ENCODE results near the gene SORCS2.

SORCS2 gene

DNA sequence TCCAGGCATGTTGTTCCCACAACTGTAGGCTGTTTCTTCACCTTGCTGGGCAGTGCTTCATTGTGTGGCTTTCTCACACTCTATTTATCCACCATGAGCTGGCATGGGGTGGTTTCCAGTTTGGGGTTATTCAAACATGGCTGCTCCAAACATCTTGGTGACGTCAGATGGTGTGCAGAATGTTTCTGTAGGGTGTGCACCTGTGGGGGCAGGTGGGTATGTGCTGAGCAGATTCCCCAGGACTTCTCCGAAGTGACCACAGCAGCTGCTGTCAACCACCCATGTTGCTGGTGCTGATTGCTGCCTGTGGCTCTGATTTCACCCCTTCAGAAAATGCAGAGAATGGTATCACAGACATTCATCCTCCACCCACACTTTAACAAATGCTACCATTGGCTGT is 247.4 kb downstream of the SORCS2 start:
- H3K27ac ChIP-seq (ENCODE audit: insufficient read depth in 1 of 2, low read depth in 1 of 2, low read length in 2 of 2, poor library complexity in 1 of 2, severe bottlenecking in 2 of 2), result no peak overlapping the region
- DNase-seq, result no peak
- ChIA-PET CTCF (no interaction called here), POLR2A (no interaction called here)
- H3K36me3 ChIP-seq (ENCODE audit: control insufficient read depth in 4 of 4, insufficient read depth in 4 of 4, low read length in 3 of 4), result no peaks in the 10 kb centered on the region
- no peaks in the 10 kb centered on the region for H3K4me1 ChIP-seq (ENCODE audit: control extremely low read depth in 1 of 4, control insufficient read depth in 4 of 4, insufficient read depth in 4 of 4, low read length in 3 of 4)
- H3K4me3 ChIP-seq (ENCODE audit: control insufficient read depth in 1 of 7, extremely low read depth in 1 of 7, insufficient read depth in 4 of 7, low read depth in 2 of 7, low read length in 6 of 7), result no peak overlapping the region
- peaks cover 0 to 42% (median 0%) of the 10 kb centered on the region in 5 experiments for H3K27me3 ChIP-seq (replicated peaks in 2 of 5; ENCODE audit: control insufficient read depth in 4 of 5, insufficient read depth in 5 of 5, low read length in 4 of 5)
- WGBS (ENCODE audit: insufficient coverage), result 80% methylated on average over 1 of the region's 2 CpGs
- H3K9me3 ChIP-seq (ENCODE audit: control extremely low read depth in 1 of 5, control insufficient read depth in 4 of 5, insufficient read depth in 2 of 5, low read depth in 1 of 5, low read length in 4 of 5), result no peaks in the 10 kb centered on the region

DNA sequence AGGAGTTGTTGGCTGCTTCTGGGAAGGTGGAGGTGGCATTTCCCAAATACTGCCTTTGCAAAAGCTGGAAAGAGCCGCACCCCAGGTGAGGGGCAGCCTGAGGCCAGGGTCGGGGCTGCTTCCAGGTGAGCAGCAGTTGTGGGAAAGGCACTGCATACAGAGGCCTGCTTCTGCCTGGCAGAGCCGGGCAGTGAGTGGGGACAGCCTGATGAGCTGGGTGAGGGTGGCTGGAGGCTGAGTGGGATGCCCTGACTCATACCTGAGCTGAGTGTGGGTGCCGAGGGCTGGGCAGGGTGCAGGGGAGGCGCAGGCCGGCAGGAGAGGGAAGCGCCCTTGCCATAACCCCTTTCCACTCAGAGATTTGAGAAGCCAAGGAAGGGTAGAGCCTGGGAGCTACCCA is 248.9 kb downstream of the SORCS2 start:
- no peak for DNase-seq
- no peaks in the 10 kb centered on the region for H3K36me3 ChIP-seq (ENCODE audit: control insufficient read depth in 4 of 4, insufficient read depth in 4 of 4, low read length in 3 of 4)
- WGBS (ENCODE audit: insufficient coverage), result 81% methylated on average over 4 of the region's 7 CpGs
- H3K27me3 ChIP-seq (replicated peaks in 2 of 5; ENCODE audit: control insufficient read depth in 4 of 5, insufficient read depth in 5 of 5, low read length in 4 of 5), result peaks cover 0 to 47% (median 2%) of the 10 kb centered on the region in 5 experiments
- H3K4me3 ChIP-seq (ENCODE audit: control insufficient read depth in 1 of 7, extremely low read depth in 1 of 7, insufficient read depth in 4 of 7, low read depth in 2 of 7, low read length in 6 of 7), result no peak overlapping the region
- no peaks in the 10 kb centered on the region for H3K4me1 ChIP-seq (ENCODE audit: control extremely low read depth in 1 of 4, control insufficient read depth in 4 of 4, insufficient read depth in 4 of 4, low read length in 3 of 4)
- H3K9me3 ChIP-seq (ENCODE audit: control extremely low read depth in 1 of 5, control insufficient read depth in 4 of 5, insufficient read depth in 2 of 5, low read depth in 1 of 5, low read length in 4 of 5), result no peaks in the 10 kb centered on the region
- ChIA-PET POLR2A (no interaction called here), CTCF (no interaction called here)
- no peak overlapping the region for H3K27ac ChIP-seq (ENCODE audit: insufficient read depth in 1 of 2, low read depth in 1 of 2, low read length in 2 of 2, poor library complexity in 1 of 2, severe bottlenecking in 2 of 2)

DNA sequence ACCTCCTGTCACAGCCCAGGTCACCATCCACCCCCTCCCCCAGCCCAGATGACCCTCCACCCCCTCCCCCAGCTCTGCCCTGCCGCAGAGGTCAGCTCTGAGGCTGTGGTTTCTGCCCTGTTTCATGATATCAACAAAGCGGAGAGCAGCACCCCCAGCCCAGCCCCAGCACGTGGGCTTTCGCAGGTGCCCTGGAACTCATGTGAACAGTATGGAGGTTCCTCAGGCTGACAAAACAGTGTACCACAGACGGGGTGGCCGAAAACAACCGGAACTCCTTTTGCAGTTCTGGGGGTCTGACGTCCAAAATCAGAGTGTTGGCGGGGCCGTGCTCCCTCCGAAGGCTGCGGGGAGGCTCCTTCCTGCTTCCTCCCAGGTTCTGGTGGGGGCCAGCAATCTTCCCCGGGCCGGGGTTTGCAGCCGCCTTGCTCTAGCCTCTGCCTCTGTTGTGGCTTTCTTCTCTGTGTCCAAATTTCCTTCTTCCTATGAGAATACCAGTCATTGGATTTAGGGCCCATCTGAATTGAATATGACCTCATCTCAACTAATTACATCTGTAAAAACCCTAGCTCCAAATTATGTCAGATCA is 250.3 kb downstream of the SORCS2 start:
- ChIA-PET CTCF (no interaction called here), POLR2A (no interaction called here)
- DNase-seq, result peak in 2 of 3 donors; percentile 3 to 6
- Histone ChIP-seq H3K27me3 (replicated peaks in 2 of 5; ENCODE audit: control insufficient read depth in 4 of 5, insufficient read depth in 5 of 5, low read length in 4 of 5) (peaks cover 0 to 56% (median 2%) of the 10 kb centered on the region in 5 experiments), H3K4me3 (ENCODE audit: control insufficient read depth in 1 of 7, extremely low read depth in 1 of 7, insufficient read depth in 4 of 7, low read depth in 2 of 7, low read length in 6 of 7) (no peak overlapping the region), H3K9me3 (ENCODE audit: control extremely low read depth in 1 of 5, control insufficient read depth in 4 of 5, insufficient read depth in 2 of 5, low read depth in 1 of 5, low read length in 4 of 5) (no peaks in the 10 kb centered on the region), H3K4me1 (ENCODE audit: control extremely low read depth in 1 of 4, control insufficient read depth in 4 of 4, insufficient read depth in 4 of 4, low read length in 3 of 4) (no peaks in the 10 kb centered on the region), H3K27ac (ENCODE audit: insufficient read depth in 1 of 2, low read depth in 1 of 2, low read length in 2 of 2, poor library complexity in 1 of 2, severe bottlenecking in 2 of 2) (no peak overlapping the region), H3K36me3 (ENCODE audit: control insufficient read depth in 4 of 4, insufficient read depth in 4 of 4, low read length in 3 of 4) (no peaks in the 10 kb centered on the region)
- WGBS (ENCODE audit: insufficient coverage), result 39% methylated on average over 12 of the region's 15 CpGs

DNA sequence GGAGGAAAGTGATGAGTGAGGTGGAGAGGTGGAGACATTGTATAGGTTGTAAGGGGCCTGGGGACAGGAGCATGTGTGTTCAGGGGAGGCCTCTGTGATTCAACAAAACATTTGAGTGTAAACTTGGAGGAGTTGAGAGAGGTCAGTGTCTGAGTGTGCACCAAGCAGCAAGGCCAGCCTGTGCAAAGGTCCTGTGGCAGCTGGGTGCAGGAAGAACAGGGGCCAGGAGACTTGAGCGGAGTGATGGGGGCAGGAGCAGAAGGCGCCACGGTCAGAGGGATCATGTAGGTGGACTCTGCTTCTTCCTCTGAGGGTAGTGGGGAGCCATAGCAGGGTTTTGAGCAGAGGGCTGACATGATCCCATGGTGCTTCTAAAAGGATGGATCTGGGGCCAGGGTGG is 252.0 kb downstream of the SORCS2 start:
- Histone ChIP-seq H3K36me3 (ENCODE audit: control insufficient read depth in 4 of 4, insufficient read depth in 4 of 4, low read length in 3 of 4) (no peaks in the 10 kb centered on the region), H3K27me3 (replicated peaks in 2 of 5; ENCODE audit: control insufficient read depth in 4 of 5, insufficient read depth in 5 of 5, low read length in 4 of 5) (peaks cover 0 to 50% (median 2%) of the 10 kb centered on the region in 5 experiments), H3K27ac (ENCODE audit: insufficient read depth in 1 of 2, low read depth in 1 of 2, low read length in 2 of 2, poor library complexity in 1 of 2, severe bottlenecking in 2 of 2) (no peak overlapping the region), H3K4me1 (ENCODE audit: control extremely low read depth in 1 of 4, control insufficient read depth in 4 of 4, insufficient read depth in 4 of 4, low read length in 3 of 4) (no peaks in the 10 kb centered on the region), H3K9me3 (ENCODE audit: control extremely low read depth in 1 of 5, control insufficient read depth in 4 of 5, insufficient read depth in 2 of 5, low read depth in 1 of 5, low read length in 4 of 5) (no peaks in the 10 kb centered on the region), H3K4me3 (ENCODE audit: control insufficient read depth in 1 of 7, extremely low read depth in 1 of 7, insufficient read depth in 4 of 7, low read depth in 2 of 7, low read length in 6 of 7) (no peak overlapping the region)
- DNase-seq, result no peak
- 96% methylated on average over 3 of the region's 3 CpGs for WGBS (ENCODE audit: insufficient coverage)
- ChIA-PET CTCF (no interaction called here), POLR2A (no interaction called here)

DNA sequence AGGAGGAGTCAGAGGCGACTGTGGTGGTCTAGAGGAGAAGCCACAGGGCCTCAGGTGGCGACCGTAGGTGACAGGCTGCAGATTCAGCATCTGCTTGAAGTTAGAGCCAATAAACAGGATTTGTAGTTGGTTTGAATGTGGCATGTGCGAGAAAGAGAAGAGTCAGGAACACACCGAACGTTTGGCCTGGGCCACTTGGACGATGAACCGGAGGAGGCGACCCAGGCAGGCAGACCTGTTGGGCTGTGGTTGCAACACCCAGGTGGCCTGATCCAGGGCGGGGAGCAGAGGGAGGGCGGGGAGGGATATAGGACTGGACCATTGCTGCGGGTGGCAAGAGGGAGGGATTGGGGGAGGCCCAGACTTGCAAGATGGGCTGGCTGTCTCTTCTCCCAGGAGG is 252.4 kb downstream of the SORCS2 start:
- Histone ChIP-seq H3K27me3 (replicated peaks in 2 of 5; ENCODE audit: control insufficient read depth in 4 of 5, insufficient read depth in 5 of 5, low read length in 4 of 5) (peaks cover 0 to 50% (median 2%) of the 10 kb centered on the region in 5 experiments), H3K27ac (ENCODE audit: insufficient read depth in 1 of 2, low read depth in 1 of 2, low read length in 2 of 2, poor library complexity in 1 of 2, severe bottlenecking in 2 of 2) (no peak overlapping the region), H3K9me3 (ENCODE audit: control extremely low read depth in 1 of 5, control insufficient read depth in 4 of 5, insufficient read depth in 2 of 5, low read depth in 1 of 5, low read length in 4 of 5) (no peaks in the 10 kb centered on the region), H3K4me3 (ENCODE audit: control insufficient read depth in 1 of 7, extremely low read depth in 1 of 7, insufficient read depth in 4 of 7, low read depth in 2 of 7, low read length in 6 of 7) (no peak overlapping the region), H3K4me1 (ENCODE audit: control extremely low read depth in 1 of 4, control insufficient read depth in 4 of 4, insufficient read depth in 4 of 4, low read length in 3 of 4) (no peaks in the 10 kb centered on the region), H3K36me3 (ENCODE audit: control insufficient read depth in 4 of 4, insufficient read depth in 4 of 4, low read length in 3 of 4) (no peaks in the 10 kb centered on the region)
- DNase-seq, result no peak
- 86% methylated on average over 11 of the region's 12 CpGs for WGBS (ENCODE audit: insufficient coverage)
- CTCF ChIA-PET, result no interaction called here
- POLR2A ChIA-PET, result no interaction called here

DNA sequence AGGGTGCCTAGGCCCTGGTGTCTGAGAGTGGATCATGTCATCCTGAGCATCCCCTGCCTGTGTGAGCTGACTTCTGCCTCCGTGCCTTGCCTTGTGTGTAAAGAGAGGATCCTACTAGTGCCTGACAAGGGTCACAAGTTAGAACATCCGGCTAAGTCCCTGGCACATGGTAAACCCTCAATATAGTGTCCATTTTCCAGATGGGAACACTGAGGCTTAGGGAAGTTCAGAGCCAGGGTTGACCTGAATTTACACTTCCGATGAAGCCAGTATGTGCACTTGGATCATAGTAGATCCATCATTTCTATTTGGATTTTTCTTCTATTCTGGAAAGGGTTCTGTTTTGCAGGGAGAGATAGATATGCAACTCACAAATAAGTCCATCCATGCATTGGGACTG is 254.9 kb downstream of the SORCS2 start:
- H3K4me1 ChIP-seq (ENCODE audit: control extremely low read depth in 1 of 4, control insufficient read depth in 4 of 4, insufficient read depth in 4 of 4, low read length in 3 of 4), result no peaks in the 10 kb centered on the region
- ChIA-PET POLR2A (no interaction called here), CTCF (no interaction called here)
- no peaks in the 10 kb centered on the region for H3K36me3 ChIP-seq (ENCODE audit: control insufficient read depth in 4 of 4, insufficient read depth in 4 of 4, low read length in 3 of 4)
- peaks cover 0 to 37% (median 2%) of the 10 kb centered on the region in 5 experiments for H3K27me3 ChIP-seq (replicated peaks in 2 of 5; ENCODE audit: control insufficient read depth in 4 of 5, insufficient read depth in 5 of 5, low read length in 4 of 5)
- no peak overlapping the region for H3K27ac ChIP-seq (ENCODE audit: insufficient read depth in 1 of 2, low read depth in 1 of 2, low read length in 2 of 2, poor library complexity in 1 of 2, severe bottlenecking in 2 of 2)
- 100% methylated on average over 3 of the region's 3 CpGs for WGBS (ENCODE audit: insufficient coverage)
- DNase-seq, result no peak
- H3K9me3 ChIP-seq (ENCODE audit: control extremely low read depth in 1 of 5, control insufficient read depth in 4 of 5, insufficient read depth in 2 of 5, low read depth in 1 of 5, low read length in 4 of 5), result no peaks in the 10 kb centered on the region
- H3K4me3 ChIP-seq (ENCODE audit: control insufficient read depth in 1 of 7, extremely low read depth in 1 of 7, insufficient read depth in 4 of 7, low read depth in 2 of 7, low read length in 6 of 7), result no peak overlapping the region

DNA sequence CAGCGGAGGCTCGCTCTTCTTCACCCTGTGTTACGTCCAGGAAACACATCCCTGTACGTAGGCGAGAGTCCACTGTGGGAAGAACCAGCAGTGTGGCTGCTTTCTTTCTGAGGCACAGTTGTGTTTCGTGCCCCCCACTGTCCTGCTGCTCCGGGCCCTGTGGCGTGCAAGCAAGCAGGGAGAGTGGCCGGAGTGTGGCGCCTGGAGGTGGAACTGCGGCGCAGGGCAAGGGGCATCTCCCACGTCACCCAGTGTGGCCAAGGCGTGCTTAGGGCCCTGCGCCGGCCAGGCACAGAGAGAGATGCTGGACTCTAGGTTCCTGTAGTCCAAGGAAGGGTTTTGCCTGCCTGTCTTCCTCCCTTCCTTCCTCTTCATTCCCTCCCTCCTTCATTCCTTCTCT is 255.7 kb downstream of the SORCS2 start:
- DNase-seq, result no peak
- no peaks in the 10 kb centered on the region for H3K9me3 ChIP-seq (ENCODE audit: control extremely low read depth in 1 of 5, control insufficient read depth in 4 of 5, insufficient read depth in 2 of 5, low read depth in 1 of 5, low read length in 4 of 5)

More for the DNA sequence above, 255.7 kb downstream of the SORCS2 start:
- no peaks in the 10 kb centered on the region for H3K36me3 ChIP-seq (ENCODE audit: control insufficient read depth in 4 of 4, insufficient read depth in 4 of 4, low read length in 3 of 4)
- ChIA-PET POLR2A (no interaction called here), CTCF (no interaction called here)
- no peak overlapping the region for H3K4me3 ChIP-seq (ENCODE audit: control insufficient read depth in 1 of 7, extremely low read depth in 1 of 7, insufficient read depth in 4 of 7, low read depth in 2 of 7, low read length in 6 of 7)
- H3K4me1 ChIP-seq (ENCODE audit: control extremely low read depth in 1 of 4, control insufficient read depth in 4 of 4, insufficient read depth in 4 of 4, low read length in 3 of 4), result no peaks in the 10 kb centered on the region
- H3K27ac ChIP-seq (ENCODE audit: insufficient read depth in 1 of 2, low read depth in 1 of 2, low read length in 2 of 2, poor library complexity in 1 of 2, severe bottlenecking in 2 of 2), result no peak overlapping the region
- WGBS (ENCODE audit: insufficient coverage), result 67% methylated on average over 16 of the region's 16 CpGs
- peaks cover 0 to 32% (median 2%) of the 10 kb centered on the region in 5 experiments for H3K27me3 ChIP-seq (replicated peaks in 2 of 5; ENCODE audit: control insufficient read depth in 4 of 5, insufficient read depth in 5 of 5, low read length in 4 of 5)

All from common myeloid progenitor, CD34-positive (primary cell).